DMS153 treated with DMSO at 0.1 percent for 48 hours (cell line): Measurements from ENCODE around the gene CARD19.
"Not testable (repeated sequence)": the region's sequence is repeated elsewhere in the genome, so short reads cannot be mapped to it uniquely, and the experiment has no call there.

Experiments
- DNase-seq: peaks from one replicate; lab custom pipeline; 2025; ENCODE audit not compliant: unreplicated experiment; lab: John Stamatoyannopoulos, UW

Gene CARD19

DNA sequence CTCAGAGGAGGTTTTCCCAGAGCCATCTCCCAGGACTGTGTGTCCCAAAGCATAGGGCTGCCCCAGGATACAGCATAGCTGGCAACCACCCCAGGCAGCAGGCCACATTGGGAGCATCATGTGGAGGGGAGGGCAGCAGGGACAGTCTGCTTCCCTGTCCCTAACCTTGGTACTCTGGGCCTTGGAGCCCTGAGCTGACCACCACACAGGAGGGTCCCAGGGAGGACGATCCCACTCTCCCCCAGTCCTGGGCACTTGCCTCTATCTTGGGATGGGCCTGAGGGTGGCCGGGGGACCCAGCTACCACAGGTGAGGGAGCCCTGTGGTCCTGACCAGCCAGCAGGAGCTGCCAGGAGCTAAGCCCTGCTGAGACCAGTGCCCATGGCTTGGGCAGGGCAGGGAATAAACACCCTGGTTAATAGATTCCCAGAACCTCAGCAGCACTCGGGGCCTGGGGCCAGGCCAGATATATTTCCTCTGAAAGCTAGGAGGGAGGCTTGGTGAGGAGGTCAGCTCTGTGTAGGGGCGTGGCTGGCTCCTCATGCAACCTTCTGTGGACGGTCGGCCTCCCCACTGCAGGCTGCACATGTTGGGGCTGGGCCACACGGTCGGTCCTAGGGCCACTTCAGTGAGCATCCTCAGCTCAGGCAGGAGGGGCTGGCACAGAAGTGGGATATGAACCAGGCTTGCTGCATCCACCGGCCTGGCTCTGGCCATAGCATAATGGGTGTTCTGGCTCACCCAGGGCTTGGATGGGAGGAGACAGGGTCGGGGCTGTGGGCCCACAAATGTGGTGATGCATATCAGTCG is 33.9 kb downstream of the CARD19 start:
- DNase-seq: no peak

DNA sequence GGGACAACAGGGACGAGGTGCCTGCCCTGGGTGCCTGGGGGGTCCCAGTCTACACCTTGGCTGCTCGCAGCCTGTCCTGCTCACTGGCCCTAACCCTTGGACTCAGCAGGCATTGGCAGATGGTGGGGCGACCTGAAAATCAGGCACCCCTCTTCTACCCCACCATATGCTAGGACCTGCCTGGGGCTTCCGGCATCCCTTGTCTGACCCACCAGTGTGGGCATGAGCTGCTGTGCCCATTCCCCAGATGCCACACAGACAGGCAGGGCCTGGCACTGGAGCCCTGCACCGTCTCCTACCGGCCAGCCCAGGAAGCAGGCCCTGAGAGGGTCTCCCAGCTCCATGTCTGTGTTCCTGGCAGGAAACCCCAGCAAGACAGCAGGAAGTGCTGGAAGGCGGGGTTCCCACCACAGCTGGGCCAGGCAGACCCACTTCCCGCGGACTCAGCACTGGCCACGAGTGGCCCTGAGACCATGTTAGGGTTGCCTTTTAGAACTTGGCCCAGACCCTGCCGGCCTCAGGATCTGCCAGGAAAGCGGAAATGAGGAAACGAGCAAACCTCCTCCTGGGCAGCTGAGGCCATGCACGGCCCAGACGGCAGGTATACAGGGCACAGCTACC is 35.0 kb downstream of the CARD19 start:
- DNase-seq: no peak

DNA sequence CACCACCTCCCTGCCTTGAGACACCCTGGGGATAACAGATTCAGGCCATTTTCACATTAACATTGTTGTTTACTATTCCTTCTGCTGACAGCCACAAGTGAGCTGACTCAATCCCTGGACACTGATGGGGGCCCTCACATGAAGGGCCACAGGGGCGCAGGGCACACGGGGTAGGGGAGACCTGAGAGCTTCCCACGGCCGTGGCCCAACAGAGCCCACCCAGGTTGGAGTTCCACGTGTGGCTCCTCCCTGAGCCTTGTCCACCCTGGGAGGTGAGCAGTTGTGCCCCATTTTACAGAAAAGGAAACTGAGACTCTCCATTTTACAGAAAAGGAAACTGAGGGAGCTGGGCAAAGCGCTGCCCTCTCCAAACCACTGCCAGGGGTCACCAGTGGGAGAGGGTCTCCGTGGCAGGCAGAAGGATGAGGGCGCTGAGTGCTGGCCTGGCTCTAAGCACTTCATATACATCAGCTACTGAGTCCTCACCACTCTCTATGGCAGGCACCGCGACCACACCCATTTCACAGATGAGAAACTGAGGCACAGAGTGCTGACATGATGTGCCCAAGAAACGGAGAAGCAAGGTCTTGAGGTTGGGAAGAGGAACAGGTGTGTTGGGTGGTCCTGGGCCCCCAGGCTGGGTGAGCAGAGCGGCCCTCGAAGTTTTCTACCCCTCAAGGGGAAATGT is 35.7 kb downstream of the CARD19 start:
- no peak for DNase-seq

DNA sequence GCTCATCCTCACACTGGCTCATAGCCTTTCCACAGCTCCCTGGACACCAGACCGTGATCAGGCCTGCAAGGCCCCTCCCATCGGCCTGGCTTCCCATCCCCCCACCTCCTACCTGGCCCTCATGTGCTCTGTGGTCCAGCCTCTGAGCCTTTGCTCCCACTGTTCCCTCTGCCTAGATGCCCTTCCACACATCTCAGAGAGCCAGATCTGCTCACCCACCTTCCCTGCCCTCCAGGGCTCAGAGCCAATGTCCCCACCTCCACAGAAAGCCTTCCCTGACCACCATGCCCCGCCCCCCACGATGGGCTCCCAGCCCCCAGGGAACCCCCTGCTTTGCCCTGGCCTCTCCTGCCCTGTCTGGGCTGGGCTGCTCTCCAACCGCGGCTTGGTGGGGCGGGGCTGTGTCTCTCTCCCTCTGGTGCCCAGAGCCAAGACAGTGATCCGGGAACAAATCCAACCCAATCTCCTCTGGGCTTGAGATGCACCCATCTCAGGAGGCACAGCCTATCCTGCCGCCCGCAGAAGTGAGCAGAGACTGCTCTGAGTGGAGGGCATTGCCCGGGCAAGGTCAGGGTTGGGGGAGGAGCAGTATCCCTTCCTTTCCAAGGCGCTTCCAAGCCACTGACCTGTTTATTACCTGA is 36.4 kb downstream of the CARD19 start:
- DNase-seq: peak; percentile 11

DNA sequence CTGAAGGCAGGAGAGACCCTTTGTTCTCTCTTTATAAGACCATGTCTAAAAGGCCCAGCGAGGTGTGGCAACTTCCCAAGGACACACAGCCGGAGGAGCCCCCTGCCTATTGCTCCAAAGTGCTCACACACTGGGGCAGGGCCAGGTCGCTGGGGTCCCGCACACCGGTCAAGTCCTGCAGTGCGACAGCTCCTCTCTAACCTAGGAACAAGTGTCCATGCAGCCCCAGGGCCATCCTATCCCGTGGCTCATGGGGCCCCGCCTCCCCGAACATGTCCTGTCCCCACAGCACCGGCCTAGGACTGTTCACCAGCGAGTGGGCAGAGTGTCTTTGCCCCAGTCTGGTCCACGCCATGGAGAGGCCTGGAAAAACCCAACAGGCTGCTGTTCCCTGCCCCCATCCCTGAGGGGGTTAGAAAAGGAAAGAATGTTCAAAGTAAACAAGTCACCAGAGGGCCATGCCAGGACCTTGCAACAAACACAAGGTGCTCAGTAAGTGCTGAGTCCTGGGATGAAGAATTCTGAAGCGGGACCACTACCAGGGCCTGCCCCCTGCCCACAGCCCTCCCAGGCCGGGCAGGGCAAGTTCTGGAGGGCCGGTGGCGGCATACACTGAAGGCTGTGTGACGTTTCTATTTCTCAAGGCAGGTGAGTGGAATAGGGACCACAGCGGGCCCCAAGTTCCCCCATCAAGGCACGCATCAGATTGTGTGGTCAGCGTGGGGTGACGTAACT is 37.1 kb downstream of the CARD19 start:
- no peak for DNase-seq

DNA sequence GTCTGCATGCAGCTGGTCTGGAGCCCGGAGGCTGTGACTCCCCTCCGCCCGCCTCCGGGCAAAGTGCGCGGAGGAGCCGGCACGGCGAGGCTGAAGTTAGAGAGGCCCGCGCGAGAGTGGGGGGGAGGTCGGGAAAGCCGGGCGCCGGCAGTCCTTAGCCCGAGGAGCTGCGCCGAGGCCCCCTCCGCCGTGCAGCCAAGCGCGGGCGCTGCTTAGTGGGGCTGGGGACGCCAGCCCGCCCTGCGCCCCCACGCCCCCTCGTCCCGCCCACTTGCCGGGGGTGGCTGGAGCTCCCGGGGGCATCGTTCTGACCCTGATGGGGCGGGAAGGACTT is 37.6 kb downstream of the CARD19 start:
- no peak for DNase-seq

DNA sequence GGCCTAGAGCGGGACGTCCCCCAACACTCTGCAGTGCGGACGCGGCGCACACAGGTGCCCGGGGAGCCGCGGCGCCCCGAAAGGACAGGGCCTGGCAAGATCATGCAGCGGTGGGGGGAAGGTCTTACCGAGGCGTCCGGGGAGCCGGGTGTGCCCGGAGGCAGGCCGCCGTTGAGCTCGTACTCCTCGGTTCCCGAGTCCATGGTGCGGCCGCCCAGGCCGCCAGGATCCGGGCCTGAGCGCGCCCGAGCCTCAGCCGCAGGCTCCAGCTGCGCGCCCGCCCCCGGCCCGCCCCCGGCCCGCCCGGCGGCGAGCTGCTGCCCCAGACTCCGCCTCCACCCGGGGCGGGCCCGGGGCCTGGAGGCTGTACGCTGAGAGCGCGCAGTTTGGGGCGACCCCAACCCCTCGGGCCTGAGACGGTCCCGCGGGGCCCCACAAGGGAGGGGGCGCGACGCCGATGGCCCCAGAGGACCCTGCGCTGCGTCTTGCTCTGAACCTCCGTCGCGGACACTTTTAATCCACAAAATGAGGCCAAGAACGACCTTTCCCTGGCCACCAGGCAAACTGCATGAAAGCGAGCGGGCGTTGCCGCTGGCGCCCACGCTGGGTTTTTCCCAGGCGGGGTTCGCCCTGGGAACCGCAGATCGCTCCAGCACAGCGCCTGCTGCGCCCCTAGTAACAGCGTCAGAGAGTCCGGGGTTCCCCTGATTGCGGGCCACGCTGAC is 38.2 kb downstream of the CARD19 start, which contains the start of gene NINJ1:
Gene NINJ1 (minus strand): TSS at position 237 of the 725 bp plus-strand sequence. CDS start 34 bp downstream, at position 203.
- peak; percentile 57 for DNase-seq

DNA sequence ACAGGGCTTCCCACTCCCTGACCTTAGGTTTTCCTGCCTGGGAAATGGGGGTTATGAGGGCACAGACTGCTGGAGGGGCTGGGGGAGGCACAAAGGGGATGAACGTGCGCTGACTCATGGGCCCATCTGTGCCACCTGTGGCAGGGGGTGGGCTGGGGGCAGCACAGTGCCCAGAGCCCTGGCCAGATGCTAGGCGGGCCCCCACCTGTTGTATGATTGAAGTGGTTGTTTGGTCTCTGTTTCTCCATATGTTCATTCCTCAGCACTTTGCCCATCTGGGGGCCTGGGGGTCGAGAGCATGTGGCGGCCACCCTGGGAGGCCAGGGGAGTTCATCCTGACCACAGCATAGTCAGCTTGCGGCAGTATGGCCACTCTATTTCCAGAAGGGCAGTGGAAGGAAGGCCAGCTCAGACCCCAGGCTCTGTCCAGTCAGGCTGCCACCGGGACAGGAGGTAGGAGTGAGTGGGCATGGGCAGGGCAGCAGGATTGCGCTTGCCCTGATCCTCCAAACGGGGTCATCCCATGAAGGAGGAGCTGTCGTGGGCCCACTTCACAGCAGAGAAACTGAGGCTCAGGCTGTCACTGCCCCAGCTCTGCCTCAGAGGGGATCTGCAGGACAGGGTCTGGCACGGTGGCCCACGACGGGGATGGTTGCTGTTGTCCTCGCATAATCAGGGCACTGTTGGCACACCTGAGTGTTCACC is 38.9 kb downstream of the CARD19 start:
- DNase-seq: no peak

DNA sequence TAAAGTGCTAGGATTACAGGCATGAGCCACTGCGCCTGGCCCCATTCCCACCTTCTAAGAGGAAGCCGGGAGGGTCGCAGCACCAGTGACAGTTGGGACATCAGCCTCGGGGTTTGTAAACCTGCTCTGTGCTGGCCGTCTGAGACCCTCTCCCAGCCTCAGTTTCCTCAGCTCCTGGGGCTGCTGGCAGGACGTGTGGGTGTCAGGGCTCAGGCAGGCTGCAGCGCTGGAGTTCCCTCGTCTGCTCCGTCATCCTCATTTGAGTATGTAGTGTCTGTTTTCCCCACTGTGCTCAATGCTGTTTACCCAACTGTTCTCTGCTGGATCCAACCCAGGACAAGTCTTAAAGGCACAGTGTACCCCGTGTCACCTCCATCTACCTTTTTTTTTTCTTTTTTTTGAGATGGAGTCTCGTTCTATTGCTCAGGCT is 40.0 kb downstream of the CARD19 start:
- DNase-seq: peak; percentile 14

DNA sequence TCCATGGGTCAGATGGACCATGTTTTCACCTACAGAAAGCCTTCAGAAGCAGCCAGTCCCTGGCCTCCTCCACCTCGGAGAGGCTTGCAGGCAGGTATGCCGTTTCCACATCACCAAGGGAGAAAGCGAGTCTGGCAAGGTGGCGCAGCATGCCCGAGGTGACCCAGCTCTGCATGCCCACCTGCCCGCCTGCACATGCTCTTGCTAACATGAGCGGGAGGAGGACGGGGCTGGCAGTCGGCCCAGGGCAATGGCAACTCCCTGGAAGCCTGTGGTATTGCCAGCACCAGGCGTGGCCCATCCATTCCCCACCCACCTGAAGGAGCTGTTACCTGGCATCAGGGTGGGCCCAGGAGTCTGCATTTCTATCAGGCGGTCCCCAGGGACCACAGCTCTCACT is 41.3 kb downstream of the CARD19 start:
- no peak for DNase-seq

DNA sequence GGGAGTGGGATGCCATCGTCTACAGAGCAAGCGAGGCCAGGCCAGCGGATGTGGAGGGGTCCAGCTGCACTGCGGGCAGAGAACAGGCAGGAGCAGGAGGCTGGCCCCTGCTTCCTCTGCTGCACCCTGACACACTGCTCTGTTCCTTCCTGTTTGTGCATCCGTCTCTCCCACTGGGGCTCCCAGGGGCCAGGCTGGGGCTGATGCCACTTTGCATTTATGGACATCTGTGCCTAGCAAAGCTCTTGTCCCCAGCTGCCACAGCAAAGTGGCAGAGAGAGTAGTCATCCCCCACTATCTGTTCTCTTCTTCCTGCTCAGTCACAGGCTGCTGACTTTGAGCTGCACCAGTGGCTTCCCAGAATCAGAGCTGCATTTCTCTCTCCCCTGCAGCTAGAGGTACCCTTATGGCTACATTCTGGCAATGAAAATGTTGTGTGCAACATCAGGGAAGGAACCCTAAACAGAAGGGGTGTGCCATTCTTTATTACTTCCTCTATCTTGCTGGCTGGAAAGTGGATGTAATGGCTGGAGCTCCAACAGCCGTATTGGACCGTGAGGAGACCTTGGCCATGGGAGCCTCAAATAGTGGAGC is 42.3 kb downstream of the CARD19 start:
- DNase-seq: no peak

DNA sequence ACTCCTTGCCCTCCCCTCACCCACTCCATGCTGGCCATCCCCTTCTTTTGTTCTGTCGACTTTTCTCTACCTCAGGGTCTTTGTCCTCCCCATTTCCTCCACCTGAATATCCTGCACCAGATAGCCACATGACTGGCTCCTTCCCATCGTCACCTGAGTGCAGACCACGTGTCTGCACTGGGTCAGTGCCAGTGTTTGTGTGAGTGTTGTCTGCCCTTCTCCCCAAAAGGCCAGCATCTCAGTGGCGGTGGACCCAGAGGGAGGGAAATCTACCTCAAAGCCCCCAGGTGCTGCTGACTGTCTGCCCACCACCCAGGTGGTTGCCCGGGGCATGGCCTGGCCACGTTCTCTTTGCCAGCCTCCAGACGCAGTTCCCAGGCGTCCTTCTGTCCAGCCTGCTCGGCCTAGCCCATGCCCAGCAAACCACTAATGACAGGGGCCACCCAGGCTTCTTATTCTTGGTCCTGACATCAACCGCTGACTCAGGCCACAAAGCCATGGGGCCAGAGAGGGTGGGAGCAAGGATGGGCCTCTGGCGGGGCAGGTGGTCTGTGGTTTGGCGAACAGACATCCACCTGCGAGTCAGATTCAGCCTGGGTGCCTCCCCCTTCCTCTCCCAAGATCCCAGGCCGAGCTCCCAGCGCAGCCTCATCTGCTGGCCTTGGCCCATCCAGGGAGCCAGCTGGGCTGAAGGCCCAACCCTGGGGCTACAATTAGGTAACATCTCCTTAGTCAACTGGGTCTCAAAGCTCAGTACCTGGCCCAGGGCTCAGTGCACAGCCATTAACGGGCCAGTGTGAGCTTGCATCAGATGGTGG is 43.6 kb downstream of the CARD19 start:
- no peak for DNase-seq

DNA sequence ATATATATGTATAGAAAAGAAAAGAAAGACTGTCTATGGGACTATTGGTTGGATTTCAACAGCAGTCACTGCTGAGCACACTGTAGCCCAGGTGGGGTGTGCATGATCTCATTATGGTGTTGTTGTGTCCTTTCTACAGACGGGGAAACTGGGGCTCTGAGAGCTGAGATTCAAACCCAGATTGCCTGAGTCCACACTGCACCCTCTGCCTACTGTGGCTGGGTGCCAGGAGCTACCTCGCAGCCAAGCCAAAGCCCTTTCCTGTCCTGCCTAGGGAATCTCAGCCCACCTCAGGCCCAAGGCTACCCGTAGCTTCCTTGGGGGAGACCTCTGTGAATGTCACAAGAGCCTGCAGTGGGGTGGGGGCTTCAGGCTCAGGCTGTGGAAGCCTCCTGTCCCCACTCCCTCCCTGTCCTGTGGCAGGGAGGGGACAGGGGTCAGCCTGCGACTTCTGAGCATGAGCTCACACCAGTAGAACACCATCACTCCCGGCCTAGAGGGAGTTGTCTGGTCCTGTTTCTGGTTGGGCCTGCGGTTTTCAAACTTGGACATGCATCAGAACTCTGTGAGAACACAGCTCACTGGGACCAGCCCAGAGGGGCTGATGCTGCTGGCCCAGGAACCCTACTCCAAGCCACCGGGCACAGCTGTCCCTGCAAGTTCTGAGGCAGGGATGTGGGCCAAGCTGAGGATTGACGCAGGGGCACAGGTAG is 45.9 kb downstream of the CARD19 start:
- no peak for DNase-seq

DNA sequence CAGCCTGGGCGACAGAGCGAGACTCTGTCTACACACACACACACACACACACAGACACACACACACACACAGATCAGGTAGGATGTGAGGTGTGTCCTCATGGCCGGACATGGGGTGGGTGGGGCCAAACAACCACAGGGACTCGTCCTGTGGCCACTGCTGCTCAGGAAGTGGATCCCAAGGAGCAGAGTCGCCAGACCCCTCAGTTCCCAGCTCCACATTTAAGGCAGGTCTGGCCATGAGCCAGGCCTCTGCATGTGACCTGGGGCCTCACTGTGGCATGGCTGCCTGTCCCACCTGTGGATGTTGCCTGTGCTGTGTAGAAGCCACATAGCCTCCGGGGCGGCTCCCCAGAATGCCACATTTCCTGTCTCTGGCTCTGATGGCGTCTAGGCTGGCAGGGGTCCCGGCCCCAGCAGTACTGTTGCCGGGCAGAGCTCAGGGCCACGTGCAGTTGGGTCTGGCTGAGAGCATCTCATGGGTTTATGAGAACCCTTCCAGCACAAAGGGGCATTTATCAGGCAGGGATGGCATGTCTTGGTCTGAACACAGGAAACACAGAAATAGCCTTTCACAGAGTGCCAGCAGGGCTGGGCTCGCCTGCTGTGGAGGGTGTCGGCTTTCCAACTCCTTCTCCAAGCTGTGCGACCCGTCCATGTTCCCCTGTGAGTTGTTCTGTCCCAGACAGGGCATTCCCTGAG is 48.0 kb downstream of the CARD19 start:
- peak; percentile 8 for DNase-seq

DNA sequence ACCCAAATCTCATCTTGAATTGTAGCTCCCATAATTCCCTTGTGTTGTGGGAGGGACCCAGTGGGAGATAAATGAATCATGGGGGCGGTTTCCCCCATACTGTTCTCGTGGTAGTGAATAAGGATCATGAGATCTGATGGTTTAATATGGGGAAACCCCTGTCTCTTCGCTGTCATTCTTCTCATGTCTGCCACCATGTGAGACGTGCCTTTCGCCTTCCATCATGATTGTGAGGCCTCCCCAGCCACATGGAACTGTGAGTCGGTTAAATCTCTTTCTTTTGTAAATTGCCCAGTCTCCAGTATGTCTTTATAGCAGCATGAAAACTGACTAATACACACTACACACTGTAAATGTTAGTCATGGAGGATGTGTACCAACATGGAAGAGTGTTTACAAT is 50.7 kb downstream of the CARD19 start:
- DNase-seq: not testable (repeated sequence)

DNA sequence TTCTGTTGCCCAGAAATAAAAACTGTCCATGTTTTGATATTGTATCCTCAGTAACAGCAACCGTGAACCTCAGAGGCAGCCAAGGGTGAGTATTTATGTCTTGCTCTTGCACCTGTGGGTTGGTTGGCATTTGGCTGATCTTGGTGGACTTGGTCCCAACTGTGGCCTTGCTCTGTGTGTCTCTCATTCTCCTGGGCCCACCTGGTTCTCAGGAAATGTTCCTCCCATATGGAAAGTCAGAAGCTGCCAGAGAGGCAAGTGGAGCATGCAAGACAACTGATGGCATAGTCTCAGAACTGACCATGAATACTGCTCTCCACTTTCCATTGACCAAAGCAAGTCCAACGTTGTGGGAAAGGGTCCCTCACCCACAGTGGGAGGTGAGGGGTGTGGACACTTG is 51.6 kb downstream of the CARD19 start:
- no peak for DNase-seq

DNA sequence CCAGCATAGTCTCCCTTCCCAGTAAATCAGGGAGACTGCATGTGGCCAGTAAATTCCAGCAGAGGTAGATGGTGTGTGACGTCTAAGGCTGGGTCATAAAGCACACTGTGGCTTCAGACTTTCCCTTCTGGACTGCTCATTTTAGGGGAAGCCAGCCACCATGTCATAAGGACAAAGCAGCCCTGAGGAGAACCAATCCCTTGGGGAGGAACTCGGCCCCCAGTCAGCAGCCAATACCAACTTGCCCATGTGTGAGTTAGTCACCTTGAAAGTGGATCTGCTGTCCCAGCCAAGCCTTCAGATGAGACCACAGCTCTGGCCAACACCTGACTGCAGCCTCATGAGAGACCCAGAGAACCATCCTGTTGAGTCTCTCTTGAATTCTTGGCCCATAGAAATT is 52.7 kb downstream of the CARD19 start:
- DNase-seq: no peak
